Vagina (tissue), 2 donors: Measurements from ENCODE around the gene FH. TPM values are rescaled to one million over a fixed set of nuclear protein-coding genes. Genes with fewer than 3 reads are reported as not detected.

Experiments
- DNase-seq, 2 donors: peaks; one replicate each; pipeline ENCODE4 v3.0.0-alpha.2; 2017; ENCODE audit errors: extremely low spot score in 2 of 2
- H3K27ac ChIP-seq: fragments of 200-600 bp; sonication (generic); one replicate; pipeline ENCODE4 v1.5.1; 2019
- H3K27me3 ChIP-seq: fragments of 200-600 bp; sonication (generic); one replicate; pipeline ENCODE4 v1.5.1; 2019
- H3K36me3 ChIP-seq, 2 donors: fragments of 200-600 bp; sonication (generic); one replicate each; pipeline ENCODE4 v1.5.1; 2017 to 2019
- H3K4me1 ChIP-seq: fragments of 200-600 bp; sonication (generic); one replicate; pipeline ENCODE4 v1.5.1; 2019
- H3K4me3 ChIP-seq, 2 donors: fragments of 200-600 bp; sonication (generic); 1 replicate in 1 of 2; 2 replicates in 1 of 2; pipeline ENCODE4 v1.5.1; 2016 to 2019
- H3K9me3 ChIP-seq: fragments of 200-600 bp; sonication (generic); one replicate; pipeline ENCODE4 v1.5.1; 2019
- CTCF ChIP-seq, 3 experiments: fragments of 450-650 bp in 2 of 3; fragments of 200-600 bp in 1 of 3; sonication (generic) in 1 of 3; IDR thresholded peaks; one replicate each; pipeline ENCODE4 v1.5.1; 2017 to 2019; ENCODE audit warnings: antibody characterized with exemption in 3 of 3, mild to moderate bottlenecking in 2 of 3, moderate library complexity in 2 of 3
- POLR2A ChIP-seq, 2 donors: fragments of 450-650 bp; IDR thresholded peaks; one replicate each; pipeline ENCODE4 v1.6.1; 2017; ENCODE audit warnings: antibody characterized with exemption in 2 of 2, mild to moderate bottlenecking in 2 of 2, moderate library complexity in 2 of 2
- POLR2AphosphoS5 ChIP-seq, 2 donors: sonication (generic); formaldehyde crosslinking; IDR thresholded peaks; one replicate each; pipeline ENCODE4 v1.9.0; 2017; ENCODE audit warnings: antibody characterized with exemption in 2 of 2, mild to moderate bottlenecking in 2 of 2, low read depth in 1 of 2; ENCODE audit not compliant: insufficient read depth in 1 of 2
- intact Hi-C: fragments of 100-400 bp; cut with DNase I; formaldehyde crosslinking; loops from one replicate; pipeline ENCODE4 v1.15.1; 2023
- total RNA-seq: library from RNA; depleted of rRNA; stranded (reverse); fragments of >200 nt; gene quantifications from one replicate; pipeline ENCODE4 v1.2.3, GENCODE V29; 2016

FH gene
- total RNA-seq, 1 donor from 2014 or later: 33.6 TPM

GRCh38 chr1:241527146-241527545 lies 7.6 kb upstream of the FH start:
- H3K36me3 ChIP-seq: no peaks in the 10 kb centered on the region
- H3K27me3 ChIP-seq: no peaks in the 10 kb centered on the region
- no peak for DNase-seq
- H3K27ac ChIP-seq: no peak overlapping the region
- intact Hi-C loops: no loop called here
- H3K9me3 ChIP-seq: no peaks in the 10 kb centered on the region
- no peaks in the 10 kb centered on the region for H3K4me1 ChIP-seq
- TF ChIP-seq POLR2A (IDR thresholded peaks at IDR 0.05) (no peak), POLR2AphosphoS5 (IDR thresholded peaks at IDR 0.05; ENCODE audit: insufficient read depth in 1 of 2, low read depth in 1 of 2) (no peak), CTCF (IDR thresholded peaks at IDR 0.05) (no peak)
- H3K4me3 ChIP-seq: no peak overlapping the region

- Histone ChIP-seq H3K4me3 (no peak overlapping the region), H3K4me1 (no peaks in the 10 kb centered on the region), H3K27me3 (no peaks in the 10 kb centered on the region), H3K9me3 (no peaks in the 10 kb centered on the region), H3K27ac (no peak overlapping the region), H3K36me3 (no peaks in the 10 kb centered on the region)
- TF ChIP-seq POLR2A (IDR thresholded peaks at IDR 0.05) (no peak), CTCF (IDR thresholded peaks at IDR 0.05) (no peak), POLR2AphosphoS5 (IDR thresholded peaks at IDR 0.05; ENCODE audit: insufficient read depth in 1 of 2, low read depth in 1 of 2) (no peak)
- intact Hi-C loops: no loop called here
- no peak for DNase-seq
Observed at GRCh38 chr1:241525026-241525425, 5.5 kb upstream of the FH start.

- H3K9me3 ChIP-seq: no peaks in the 10 kb centered on the region
- H3K4me1 ChIP-seq: peaks cover 18% of the 10 kb centered on the region
- no peak for DNase-seq
- H3K36me3 ChIP-seq: no peaks in the 10 kb centered on the region
- intact Hi-C loops: no loop called here
- H3K4me3 ChIP-seq: no peak overlapping the region
- H3K27ac ChIP-seq: no peak overlapping the region
- no peak for TF ChIP-seq POLR2AphosphoS5 (IDR thresholded peaks at IDR 0.05; ENCODE audit: insufficient read depth in 1 of 2, low read depth in 1 of 2)
- no peak for TF ChIP-seq CTCF (IDR thresholded peaks at IDR 0.05)
- TF ChIP-seq POLR2A (IDR thresholded peaks at IDR 0.05): no peak
- H3K27me3 ChIP-seq: no peaks in the 10 kb centered on the region
Observed at GRCh38 chr1:241521718-241522117, 2.2 kb upstream of the FH start.

- Histone ChIP-seq H3K4me3 (peak overlapping the region; percentile 31 to 75), H3K4me1 (peaks cover 18% of the 10 kb centered on the region), H3K27me3 (no peaks in the 10 kb centered on the region), H3K36me3 (no peaks in the 10 kb centered on the region), H3K9me3 (no peaks in the 10 kb centered on the region), H3K27ac (peak overlapping the region; percentile 79)
- no peak for DNase-seq
- intact Hi-C loops: no loop called here
- no peak for TF ChIP-seq POLR2A (IDR thresholded peaks at IDR 0.05)
- no peak for TF ChIP-seq CTCF (IDR thresholded peaks at IDR 0.05)
- no peak for TF ChIP-seq POLR2AphosphoS5 (IDR thresholded peaks at IDR 0.05; ENCODE audit: insufficient read depth in 1 of 2, low read depth in 1 of 2)
Observed at GRCh38 chr1:241520080-241520465, 518 bp upstream of the FH start.

- no peaks in the 10 kb centered on the region for H3K27me3 ChIP-seq
- intact Hi-C loops: no loop called here
- no peak for DNase-seq
- H3K4me3 ChIP-seq: peak overlapping the region; percentile 75 to 79
- peak overlapping the region; percentile 79 for H3K27ac ChIP-seq
- TF ChIP-seq POLR2AphosphoS5 (IDR thresholded peaks at IDR 0.05; ENCODE audit: insufficient read depth in 1 of 2, low read depth in 1 of 2) (no peak), CTCF (IDR thresholded peaks at IDR 0.05) (no peak), POLR2A (IDR thresholded peaks at IDR 0.05) (no peak)
- peaks cover 18% of the 10 kb centered on the region for H3K4me1 ChIP-seq
- H3K9me3 ChIP-seq: no peaks in the 10 kb centered on the region
- no peaks in the 10 kb centered on the region for H3K36me3 ChIP-seq
Observed at GRCh38 chr1:241518476-241519307, 863 bp downstream of the FH start.
